ENCODE data around the gene UGT1A9. TPM values are rescaled to one million over a fixed set of nuclear protein-coding genes. Genes with fewer than 3 reads are reported as not detected.
"Not testable (repeated sequence)": the region's sequence is repeated elsewhere in the genome, so short reads cannot be mapped to it uniquely, and the experiment has no call there.

The UGT1A9 gene
- total RNA-seq, 1 experiment from 2014 or later = not detected

DNA sequence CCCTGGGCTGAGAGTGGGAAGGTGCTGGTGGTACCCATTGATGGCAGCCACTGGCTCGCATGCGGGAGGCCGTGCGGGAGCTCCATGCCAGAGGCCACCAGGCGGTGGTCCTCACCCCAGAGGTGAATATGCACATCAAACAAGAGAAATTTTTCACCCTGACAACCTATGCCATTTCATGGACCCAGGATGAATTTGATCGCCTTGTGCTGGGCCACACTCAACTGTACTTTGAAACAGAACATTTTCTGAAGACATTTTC lies 75.5 kb downstream of the UGT1A9 start:
- Histone ChIP-seq H4K91ac (ENCODE audit: insufficient read length, low read depth, low read length) (no peak overlapping the region), H3K9me3 (ENCODE audit: control insufficient read depth, low read depth, low read length) (no peaks in the 10 kb centered on the region), H3T11ph (ENCODE audit: low read length) (no peak overlapping the region), H3K4ac (ENCODE audit: low read depth, low read length) (no peak overlapping the region), H4K5ac (ENCODE audit: insufficient read length, low read depth, low read length) (no peak overlapping the region), H3K4me1 (ENCODE audit: insufficient read depth, low read length) (no peaks in the 10 kb centered on the region), H2BK5ac (ENCODE audit: insufficient read length, low read length) (no peak overlapping the region), H2BK15ac (ENCODE audit: low read depth, low read length) (no peak overlapping the region), H3K9ac (ENCODE audit: extremely low read depth, insufficient read length, low read length) (no peak overlapping the region), H3K79me1 (ENCODE audit: insufficient read depth, low read depth, low read length, poor library complexity, severe bottlenecking) (no peaks in the 10 kb centered on the region), H3K79me2 (ENCODE audit: insufficient read depth, low read length) (no peaks in the 10 kb centered on the region), H4K8ac (replicated peaks; ENCODE audit: insufficient read length, low read depth, low read length) (no peak overlapping the region), H4K20me1 (ENCODE audit: control insufficient read depth, insufficient read depth, insufficient read length) (no peaks in the 10 kb centered on the region), H2AFZ (ENCODE audit: low read length) (no peak overlapping the region), H3K14ac (ENCODE audit: insufficient read depth, low read length) (no peak overlapping the region), H3K27ac (ENCODE audit: insufficient read length, low read depth, low read length) (no peak overlapping the region), H3K27me3 (ENCODE audit: insufficient read depth, low read length) (no peaks in the 10 kb centered on the region), H2BK120ac (ENCODE audit: low read depth, low read length, poor library complexity, severe bottlenecking) (no peak overlapping the region), H2BK20ac (ENCODE audit: low read depth, low read length, poor library complexity, severe bottlenecking) (no peak overlapping the region), H3K56ac (ENCODE audit: insufficient read length, low read depth, low read length) (no peak overlapping the region), H2AK5ac (ENCODE audit: insufficient read length, low read length) (no peak overlapping the region), H3K4me2 (ENCODE audit: insufficient read depth, insufficient read length, low read length) (no peak overlapping the region), H3K23ac (ENCODE audit: insufficient read length, low read depth, low read length) (no peak overlapping the region), H3K18ac (ENCODE audit: insufficient read length, low read depth, low read length) (no peak overlapping the region), H3K23me2 (ENCODE audit: insufficient read length, low read depth, low read length, poor library complexity, severe bottlenecking) (no peaks in the 10 kb centered on the region), H2BK12ac (ENCODE audit: insufficient read length, low read depth, low read length) (no peak overlapping the region)
- TF ChIP-seq, protein P1, sequence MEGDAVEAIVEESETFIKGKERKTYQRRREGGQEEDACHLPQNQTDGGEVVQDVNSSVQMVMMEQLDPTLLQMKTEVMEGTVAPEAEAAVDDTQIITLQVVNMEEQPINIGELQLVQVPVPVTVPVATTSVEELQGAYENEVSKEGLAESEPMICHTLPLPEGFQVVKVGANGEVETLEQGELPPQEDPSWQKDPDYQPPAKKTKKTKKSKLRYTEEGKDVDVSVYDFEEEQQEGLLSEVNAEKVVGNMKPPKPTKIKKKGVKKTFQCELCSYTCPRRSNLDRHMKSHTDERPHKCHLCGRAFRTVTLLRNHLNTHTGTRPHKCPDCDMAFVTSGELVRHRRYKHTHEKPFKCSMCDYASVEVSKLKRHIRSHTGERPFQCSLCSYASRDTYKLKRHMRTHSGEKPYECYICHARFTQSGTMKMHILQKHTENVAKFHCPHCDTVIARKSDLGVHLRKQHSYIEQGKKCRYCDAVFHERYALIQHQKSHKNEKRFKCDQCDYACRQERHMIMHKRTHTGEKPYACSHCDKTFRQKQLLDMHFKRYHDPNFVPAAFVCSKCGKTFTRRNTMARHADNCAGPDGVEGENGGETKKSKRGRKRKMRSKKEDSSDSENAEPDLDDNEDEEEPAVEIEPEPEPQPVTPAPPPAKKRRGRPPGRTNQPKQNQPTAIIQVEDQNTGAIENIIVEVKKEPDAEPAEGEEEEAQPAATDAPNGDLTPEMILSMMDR (conservative IDR thresholded peaks at IDR 0.05) = no peak
- DNase-seq = no peak
- H3K9me3 Mint-ChIP-seq = peaks cover 38 to 46% of the 10 kb centered on the region in 2 experiments
- no peak overlapping the region for H3K27ac Mint-ChIP-seq
- H3K27me3 Mint-ChIP-seq (ENCODE audit: low read depth) = peaks cover 14% of the 10 kb centered on the region
- H3K4me3 Mint-ChIP-seq = no peak overlapping the region
- WGBS (ENCODE audit: extremely low coverage, insufficient read length, low lambda C conversion rate) = no CpG with 5 or more reads among the region's 6 CpGs
- H3K36me3 Mint-ChIP-seq (ENCODE audit: insufficient read depth in 1 of 3, low read depth in 3 of 3) = peaks cover 8 to 19% (median 9%) of the 10 kb centered on the region in 3 experiments; a peak in 5 of 7 replicates
- H3K4me1 Mint-ChIP-seq = no peaks in the 10 kb centered on the region

GRCh38 chr2:233750689-233751088 lies 79.0 kb downstream of the UGT1A9 start:
- not testable (repeated sequence) for H3K9me3 ChIP-seq (ENCODE audit: control insufficient read depth, low read depth, low read length); H3K23ac ChIP-seq (ENCODE audit: insufficient read length, low read depth, low read length); H4K5ac ChIP-seq (ENCODE audit: insufficient read length, low read depth, low read length); H3K79me2 ChIP-seq (ENCODE audit: insufficient read depth, low read length); H3K4me1 ChIP-seq (ENCODE audit: insufficient read depth, low read length); H3K27ac Mint-ChIP-seq; H2AK5ac ChIP-seq (ENCODE audit: insufficient read length, low read length); DNase-seq; H2BK20ac ChIP-seq (ENCODE audit: low read depth, low read length, poor library complexity, severe bottlenecking); H3K27ac ChIP-seq (ENCODE audit: insufficient read length, low read depth, low read length); H4K91ac ChIP-seq (ENCODE audit: insufficient read length, low read depth, low read length); H4K20me1 ChIP-seq (ENCODE audit: control insufficient read depth, insufficient read depth, insufficient read length); H3K14ac ChIP-seq (ENCODE audit: insufficient read depth, low read length); H2BK120ac ChIP-seq (ENCODE audit: low read depth, low read length, poor library complexity, severe bottlenecking); H3K4me1 Mint-ChIP-seq; H2BK15ac ChIP-seq (ENCODE audit: low read depth, low read length); H3K18ac ChIP-seq (ENCODE audit: insufficient read length, low read depth, low read length); H2AFZ ChIP-seq (ENCODE audit: low read length); H3K79me1 ChIP-seq (ENCODE audit: insufficient read depth, low read depth, low read length, poor library complexity, severe bottlenecking); H2BK5ac ChIP-seq (ENCODE audit: insufficient read length, low read length); H3K4me3 Mint-ChIP-seq; H3K23me2 ChIP-seq (ENCODE audit: insufficient read length, low read depth, low read length, poor library complexity, severe bottlenecking); H3K9ac ChIP-seq (ENCODE audit: extremely low read depth, insufficient read length, low read length); H2BK12ac ChIP-seq (ENCODE audit: insufficient read length, low read depth, low read length); H3K27me3 ChIP-seq (ENCODE audit: insufficient read depth, low read length); H3K56ac ChIP-seq (ENCODE audit: insufficient read length, low read depth, low read length); H4K8ac ChIP-seq (replicated peaks; ENCODE audit: insufficient read length, low read depth, low read length); H3K4ac ChIP-seq (ENCODE audit: low read depth, low read length); H3T11ph ChIP-seq (ENCODE audit: low read length); H3K4me2 ChIP-seq (ENCODE audit: insufficient read depth, insufficient read length, low read length)
- Mint-ChIP-seq H3K27me3 (ENCODE audit: low read depth) (peaks cover 22% of the 10 kb centered on the region), H3K9me3 (peaks cover 44 to 49% of the 10 kb centered on the region in 2 experiments), H3K36me3 (ENCODE audit: insufficient read depth in 1 of 3, low read depth in 3 of 3) (peaks cover 8 to 19% (median 9%) of the 10 kb centered on the region in 3 experiments; a peak in 6 of 7 replicates)
- WGBS (ENCODE audit: extremely low coverage, insufficient read length, low lambda C conversion rate) = no CpG with 5 or more reads among the region's 2 CpGs

Measured in H9 (cell line).